GM21786 (cell line): ENCODE results near the gene CEP57L1.
"Not testable (repeated sequence)": the region's sequence is repeated elsewhere in the genome, so short reads cannot be mapped to it uniquely, and the experiment has no call there.

Source experiments
- ATAC-seq: cut with Tn5 transposase; IDR thresholded peaks from one replicate; pipeline ENCODE4 v1.9.1; 2021; ENCODE audit not compliant: unreplicated experiment

CEP57L1 gene

DNA sequence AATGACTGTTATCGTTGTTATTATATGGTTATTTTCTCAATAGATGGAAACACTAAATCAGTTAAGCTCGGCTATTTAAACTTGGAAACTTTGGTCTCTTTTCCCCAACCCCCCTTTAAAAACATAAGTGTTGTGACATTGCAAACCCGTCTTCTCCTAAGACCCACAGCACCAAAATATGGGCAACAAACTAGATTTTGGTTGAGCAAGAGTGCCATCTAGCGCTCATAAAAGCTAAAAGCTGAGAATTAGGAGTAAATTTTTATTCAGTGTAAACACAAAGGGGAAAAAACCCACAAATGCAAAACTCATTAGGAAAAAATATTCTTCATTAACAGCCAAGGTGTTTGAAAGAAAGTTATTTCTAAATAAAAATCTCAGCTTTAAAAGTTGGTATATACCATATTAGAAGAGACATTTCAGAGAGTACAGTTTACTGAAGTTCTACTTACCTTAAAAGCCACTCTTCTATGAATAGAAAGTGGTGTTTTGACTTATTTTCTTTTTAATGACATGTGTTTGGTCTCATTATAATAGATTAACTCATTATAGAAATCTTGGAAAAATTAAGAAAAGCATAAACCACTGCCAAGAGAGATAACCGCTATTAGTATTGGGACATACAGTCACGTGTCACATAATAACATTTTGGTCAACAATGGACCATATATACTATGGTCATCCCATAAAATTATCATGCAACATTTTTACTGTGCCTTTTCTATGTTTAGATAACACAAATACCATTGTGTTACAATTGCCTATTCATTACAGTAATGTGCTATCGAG, 21.8 kb upstream of the CEP57L1 start:
- no peak for ATAC-seq

DNA sequence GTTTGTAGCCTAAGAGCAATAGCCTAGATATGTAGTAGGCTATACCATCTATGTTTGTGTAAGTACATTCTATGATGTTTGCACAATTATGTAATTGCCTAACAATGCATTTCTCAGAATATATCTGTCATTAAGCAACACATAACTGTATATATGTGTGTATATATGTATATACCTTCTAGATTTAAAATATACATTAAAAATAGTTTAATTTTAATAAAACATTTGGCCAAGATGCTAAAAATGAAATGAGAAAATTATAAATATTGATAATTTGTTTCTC, 21.2 kb upstream of the CEP57L1 start:
- no peak for ATAC-seq

DNA sequence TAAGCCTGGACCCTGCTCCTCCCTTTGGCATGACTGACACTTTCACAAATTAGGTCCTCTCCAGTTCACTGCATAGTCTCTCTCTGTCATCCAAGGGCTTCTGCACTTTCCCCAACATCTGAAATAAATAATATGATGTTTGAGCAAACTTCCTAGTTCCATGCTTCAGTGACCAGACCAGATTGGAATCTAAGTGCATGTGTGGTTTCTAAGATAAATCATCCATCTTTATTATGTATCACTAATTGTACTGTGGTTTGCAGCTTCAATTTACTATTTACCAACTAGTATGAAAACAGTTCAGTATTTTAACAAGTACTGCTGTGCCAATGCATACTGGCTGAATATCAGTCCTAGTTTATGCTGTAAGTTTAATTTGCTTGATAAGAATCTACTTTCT, 19.4 kb upstream of the CEP57L1 start:
- no peak for ATAC-seq

DNA sequence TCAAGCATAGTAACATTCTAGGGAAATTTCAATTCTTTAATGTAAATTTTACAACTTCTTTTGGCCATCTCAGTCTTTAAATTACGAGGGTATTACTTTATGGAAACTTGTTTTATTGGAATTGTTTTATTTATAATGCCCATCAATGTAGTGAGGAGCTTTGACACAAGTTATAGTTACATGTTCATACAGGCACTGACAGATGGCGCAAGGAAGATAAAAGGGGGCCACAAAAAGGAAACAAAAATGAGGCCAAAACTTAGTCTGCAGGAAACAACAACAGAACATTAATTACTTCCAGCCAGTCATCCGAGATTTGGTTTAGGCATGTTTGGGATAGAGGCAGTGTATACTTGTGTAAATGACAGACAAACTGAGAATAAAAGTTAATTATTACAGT, 18.9 kb upstream of the CEP57L1 start:
- no peak for ATAC-seq

DNA sequence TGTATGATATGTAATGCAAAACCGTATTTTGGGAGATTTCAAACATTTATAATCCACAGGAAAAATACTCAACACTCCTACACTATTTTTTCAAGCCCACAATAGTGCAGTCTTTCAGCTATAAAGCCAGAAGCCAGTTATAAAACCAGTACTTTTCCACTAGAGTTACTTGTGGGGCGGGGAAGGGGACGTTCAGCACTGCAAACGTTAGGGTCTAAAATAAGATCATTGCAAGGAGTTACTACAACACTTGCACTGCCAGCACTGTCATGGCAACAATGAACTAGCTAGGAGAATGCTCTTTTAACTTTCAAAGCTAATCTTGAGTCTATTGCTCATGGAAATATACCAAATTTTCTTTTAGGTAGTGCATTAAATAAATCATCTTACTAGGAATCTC, 15.3 kb upstream of the CEP57L1 start:
- no peak for ATAC-seq

DNA sequence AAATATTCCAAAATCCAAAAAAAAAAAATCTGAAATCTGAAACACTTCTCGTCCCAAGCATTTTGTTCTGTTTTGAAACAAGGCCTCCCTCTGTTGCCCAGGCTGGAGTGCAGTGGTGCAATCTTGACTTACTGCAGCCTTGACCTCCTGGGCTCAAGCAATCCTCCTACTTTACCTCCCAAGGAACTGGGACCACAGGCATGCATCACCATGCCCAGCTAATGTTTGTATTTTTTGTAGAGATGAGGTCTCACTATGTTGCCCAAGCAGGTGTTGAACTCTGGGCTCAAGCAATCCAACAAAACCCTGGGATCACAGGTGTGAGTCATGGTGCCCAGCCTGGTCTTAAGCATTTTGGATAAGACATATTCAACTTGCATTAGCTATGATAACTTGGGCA, 14.3 kb upstream of the CEP57L1 start:
- no peak for ATAC-seq

DNA sequence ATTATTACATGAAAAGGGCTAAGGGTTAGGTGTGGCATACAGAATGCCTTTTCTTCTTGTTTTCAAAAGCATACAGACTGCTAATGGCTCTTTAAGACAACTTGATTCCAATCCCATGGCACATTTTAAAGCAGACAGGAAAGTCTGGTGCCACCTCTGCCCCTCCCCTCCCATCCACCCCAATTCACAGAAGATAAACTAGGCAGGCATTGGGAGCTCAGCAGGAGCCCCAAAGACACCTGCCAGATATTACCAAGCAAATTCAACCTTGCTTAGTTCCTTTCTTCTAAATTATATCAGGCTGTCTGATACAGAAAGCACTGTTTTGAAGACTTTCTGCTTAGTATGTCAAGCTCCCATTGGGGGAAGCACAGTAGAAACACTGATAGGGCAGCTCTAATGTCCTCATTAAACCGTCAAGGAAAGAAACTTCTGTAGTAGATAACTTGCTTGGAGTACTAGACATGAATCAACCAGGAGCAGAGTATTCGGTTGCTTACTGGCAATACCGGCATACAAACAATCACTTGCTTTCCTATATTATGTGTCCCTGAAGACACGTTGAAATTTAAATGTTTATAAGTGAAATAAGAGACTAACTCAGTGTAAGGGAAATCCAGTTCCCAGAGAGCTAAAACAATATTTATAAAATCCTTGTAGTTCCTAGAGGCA, 13.7 kb upstream of the CEP57L1 start:
- no peak for ATAC-seq

DNA sequence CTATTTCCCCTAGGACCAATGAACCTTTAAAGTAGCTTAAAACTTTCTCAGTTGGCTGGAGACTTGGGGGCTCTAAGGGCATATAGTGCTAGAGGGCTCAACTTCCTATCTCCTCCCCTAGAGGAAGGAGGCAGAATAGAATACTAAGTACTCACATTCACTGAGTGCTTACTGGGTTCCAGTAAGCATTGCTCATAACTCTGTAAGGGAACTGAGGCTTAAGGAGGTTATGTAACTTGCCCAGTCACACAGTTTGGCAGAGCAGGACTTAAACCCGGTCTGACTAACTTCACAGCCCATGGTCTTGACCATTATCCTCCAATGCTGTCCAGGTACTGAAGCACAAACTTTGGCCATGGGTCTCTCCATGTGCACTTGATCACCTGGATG, 13.1 kb upstream of the CEP57L1 start:
- ATAC-seq, result no peak

DNA sequence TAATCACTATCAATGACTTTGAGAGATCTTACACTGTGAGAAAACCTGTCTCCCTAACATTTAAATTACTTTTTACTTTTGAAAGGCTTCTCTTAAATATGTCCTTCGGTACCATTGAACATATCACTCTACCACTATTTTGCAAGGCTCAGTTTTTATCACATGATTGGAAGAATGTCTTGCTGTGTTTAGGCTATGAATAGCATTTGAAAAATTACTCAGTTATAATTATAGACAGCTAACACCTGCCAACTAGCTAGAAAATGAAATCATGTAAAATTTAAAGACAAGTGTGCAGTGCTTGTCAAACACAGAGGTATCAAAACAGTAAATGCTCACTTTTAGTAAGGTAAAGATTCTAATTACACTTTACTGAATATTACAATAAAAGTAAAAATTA, 11.7 kb upstream of the CEP57L1 start:
- ATAC-seq, result no peak

DNA sequence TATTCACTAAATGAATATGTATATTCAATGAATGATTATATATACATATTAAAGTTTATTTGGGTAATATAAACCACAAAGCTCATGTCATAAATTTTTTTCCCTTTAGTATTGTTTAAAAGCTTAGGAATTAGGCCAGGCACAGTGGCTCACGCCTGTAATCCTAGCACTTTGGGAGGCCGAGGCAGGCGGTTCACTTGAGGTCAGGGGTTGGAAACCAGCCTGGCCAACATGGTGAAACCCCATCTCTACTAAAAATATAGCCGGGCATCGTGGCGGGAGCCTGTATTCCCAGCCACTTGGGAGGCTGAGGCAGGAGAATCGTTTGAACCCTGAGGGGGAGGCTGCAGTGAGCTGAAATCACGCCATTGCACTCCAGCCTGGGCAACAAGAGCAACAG, 11.2 kb upstream of the CEP57L1 start:
- ATAC-seq, result not testable (repeated sequence)

DNA sequence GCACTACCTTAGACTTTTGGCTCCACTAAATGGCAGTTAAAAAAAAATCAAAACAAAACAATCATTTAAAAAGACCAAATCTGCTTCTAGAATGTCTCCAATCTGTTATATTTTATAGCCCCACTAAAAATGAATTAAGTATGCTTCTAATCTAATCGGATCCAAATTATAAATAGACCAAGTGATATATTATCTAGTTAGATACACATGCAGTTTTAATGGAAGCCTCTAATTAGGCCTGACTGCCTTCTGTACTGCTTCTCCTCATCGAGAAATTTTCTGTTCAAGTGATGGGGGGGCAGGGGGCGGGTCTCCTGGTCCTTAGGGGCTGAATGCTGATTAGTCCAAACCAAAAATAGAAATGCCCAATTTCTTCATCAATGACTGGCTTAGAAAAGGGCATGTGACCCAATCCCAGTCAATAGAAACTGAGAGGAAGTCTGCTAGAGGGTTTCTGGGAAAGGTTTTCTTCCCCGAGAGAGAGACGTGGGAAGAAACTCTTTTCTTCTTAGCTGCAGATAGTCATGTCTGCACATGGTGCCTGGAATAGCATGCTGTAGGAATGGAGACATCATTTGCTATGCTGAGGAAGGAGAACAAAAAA, 7.5 kb upstream of the CEP57L1 start:
- no peak for ATAC-seq

DNA sequence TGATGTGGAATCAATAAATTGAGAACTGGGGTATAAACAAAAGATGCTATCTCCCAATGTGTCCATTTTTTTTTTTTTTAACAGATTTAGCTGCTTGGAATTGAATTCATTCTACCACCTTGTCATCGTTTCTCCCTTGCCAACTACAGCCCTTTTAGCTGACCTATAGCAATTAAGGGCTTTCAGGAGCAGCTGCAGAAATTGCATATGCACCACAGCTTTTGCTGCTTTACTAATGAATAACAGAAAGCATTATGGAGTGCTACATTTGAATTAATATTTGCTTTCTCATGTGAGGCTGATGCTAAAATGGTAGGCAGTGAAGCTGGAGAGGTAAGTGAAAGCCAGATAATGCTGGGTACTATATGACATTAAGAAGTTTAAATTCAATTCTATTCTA, 6.3 kb upstream of the CEP57L1 start:
- ATAC-seq, result no peak

DNA sequence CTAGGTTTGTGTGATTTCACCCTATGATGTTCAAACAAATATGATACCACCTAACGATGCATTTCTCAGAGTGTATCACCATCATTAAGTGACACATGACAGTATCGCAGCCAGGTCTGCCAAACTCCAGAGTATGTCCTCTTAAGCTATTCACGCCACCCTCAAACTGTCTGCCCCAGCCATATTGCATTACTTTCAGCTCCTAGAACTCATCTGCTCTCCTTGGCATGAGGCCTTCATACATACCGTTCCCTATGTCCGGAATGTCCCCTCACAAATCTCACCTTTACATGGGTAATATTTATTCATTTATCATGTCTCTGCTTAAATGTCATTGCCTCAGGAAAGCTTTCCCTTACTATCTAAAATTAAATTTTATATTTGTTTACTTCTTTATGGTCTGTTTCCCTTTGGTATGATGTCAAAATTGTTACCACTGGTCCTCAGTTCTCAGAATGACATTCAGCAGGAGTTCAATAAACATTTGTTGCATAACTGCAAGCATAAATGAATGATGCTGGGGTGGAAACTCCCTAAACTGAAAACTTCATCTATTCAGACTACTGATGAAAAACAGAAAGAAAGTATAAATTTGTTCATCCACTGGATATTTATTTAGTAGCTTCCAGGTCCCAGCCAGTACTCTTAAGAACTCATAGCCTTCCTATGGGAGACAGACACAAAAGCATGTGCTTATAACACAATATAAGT, 3.8 kb upstream of the CEP57L1 start:
- ATAC-seq, result no peak

DNA sequence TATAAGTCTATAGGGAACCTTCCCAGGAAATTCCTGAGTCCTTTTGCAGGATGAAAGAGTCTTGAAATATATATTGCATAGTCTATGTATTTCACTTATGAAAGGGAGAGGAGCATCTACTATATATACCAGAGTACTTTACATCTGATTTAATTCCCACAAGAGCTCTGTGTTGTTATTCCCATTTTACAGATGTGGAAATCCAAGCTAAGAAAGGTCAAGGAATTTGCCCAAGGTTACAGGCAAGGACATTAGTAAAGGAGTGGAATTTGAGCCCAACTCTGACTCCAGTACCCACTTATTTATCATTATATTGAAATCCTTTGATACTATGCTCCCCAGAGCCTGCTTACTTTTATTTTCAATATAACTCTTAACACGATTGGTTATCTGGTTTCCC, 3.2 kb upstream of the CEP57L1 start:
- no peak for ATAC-seq

DNA sequence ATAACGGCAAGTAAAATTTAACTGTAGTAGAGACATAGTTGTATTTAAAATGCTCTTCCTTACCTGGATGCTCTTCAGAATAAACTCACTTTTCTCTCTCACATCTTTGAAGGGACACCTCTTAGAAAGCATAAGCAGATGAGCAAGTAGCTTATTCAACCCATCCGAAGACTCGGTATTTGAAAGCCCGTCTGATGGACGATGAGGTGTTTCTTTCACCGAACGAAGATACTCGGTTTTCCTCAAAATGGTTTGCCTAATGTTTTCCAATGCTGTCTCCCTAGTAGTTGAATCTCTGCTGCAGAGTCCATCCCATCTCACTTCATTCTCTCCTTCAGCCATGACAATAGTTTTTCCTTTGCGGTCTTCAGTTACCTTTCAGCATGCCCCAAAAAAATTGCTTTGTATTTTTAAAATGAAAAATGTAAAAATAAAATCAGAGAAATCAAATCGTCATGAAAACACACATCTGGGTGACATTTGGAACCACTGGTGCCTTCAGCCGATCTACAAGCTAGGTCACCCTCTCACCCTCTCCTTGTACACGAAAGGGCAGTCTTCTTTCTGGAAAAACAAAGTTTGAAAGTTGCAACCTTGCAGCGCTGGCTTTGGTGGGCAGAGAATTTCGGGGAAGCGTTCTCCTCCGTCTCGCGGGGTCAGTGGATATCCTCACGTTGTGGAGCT, 1.4 kb upstream of the CEP57L1 start:
- ATAC-seq, result no peak

DNA sequence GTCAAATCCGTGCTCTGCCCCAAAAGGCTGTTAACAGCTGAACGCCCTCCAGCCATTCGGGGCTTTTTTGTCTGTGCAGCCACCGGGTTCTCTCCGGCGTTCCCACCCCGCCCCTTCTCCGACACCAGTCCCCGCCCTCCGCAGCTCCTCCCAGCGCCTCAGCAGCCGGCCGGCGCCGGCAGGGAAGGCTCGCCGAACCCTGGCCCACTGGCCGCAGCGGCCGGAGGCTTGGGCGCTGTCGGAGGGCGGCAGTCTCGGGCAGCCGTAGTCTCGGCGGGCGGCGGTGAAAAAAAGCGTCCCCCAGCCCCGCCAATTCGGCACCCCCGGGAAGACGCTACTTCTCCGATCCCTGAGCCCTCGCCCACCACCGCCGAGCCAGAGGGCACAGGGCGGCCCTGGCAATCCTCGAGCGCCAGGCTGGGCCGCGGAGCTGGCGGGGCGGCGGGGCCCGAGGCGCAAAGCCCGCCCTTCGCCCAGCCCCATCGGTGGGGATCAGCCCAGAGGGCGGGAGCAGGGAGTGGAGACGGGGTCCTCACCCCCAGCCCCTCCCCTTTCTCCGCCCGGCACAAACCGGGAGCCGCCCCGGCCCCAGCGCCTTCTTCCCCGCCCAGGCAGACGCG, 781 bp upstream of the CEP57L1 start, which contains the start of gene SESN1:
Gene SESN1, minus strand, starts transcription at position 431 of the 620 bp plus-strand sequence. CDS start 773 bp downstream, outside the sequence.
- peak; percentile 57 for ATAC-seq

DNA sequence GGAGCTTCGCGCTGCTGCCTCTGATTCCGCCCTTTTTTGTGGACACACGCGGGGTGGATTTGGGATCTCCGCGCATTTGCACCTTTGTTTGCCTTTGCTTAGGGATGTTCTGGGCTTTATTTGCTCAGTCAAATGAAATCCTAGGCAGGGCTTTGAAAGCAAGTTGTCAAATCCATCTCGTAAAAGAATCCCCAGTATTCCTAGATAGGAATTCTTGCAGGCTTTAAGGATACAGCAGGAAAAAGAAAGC, 453 bp downstream of the CEP57L1 start:
- ATAC-seq, result no peak

DNA sequence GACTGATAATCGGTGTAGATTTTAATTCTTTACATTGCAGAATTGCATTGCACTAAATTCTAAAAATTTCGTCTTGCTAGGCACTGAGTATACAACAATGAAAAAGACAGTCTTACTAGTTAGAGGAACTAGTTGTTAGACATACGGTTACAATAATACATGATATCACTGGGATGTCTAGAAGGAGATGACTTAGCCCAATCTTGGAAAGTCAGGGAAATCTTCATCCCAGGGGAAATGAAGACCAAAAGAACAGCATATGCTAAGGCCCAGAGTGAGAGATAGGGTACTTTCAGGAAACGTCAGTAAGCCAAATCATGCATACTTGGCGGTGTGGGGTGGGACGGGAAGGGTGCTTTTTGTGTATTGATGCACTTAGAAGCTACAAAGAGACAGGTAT, 901 bp downstream of the CEP57L1 start:
- no peak for ATAC-seq

DNA sequence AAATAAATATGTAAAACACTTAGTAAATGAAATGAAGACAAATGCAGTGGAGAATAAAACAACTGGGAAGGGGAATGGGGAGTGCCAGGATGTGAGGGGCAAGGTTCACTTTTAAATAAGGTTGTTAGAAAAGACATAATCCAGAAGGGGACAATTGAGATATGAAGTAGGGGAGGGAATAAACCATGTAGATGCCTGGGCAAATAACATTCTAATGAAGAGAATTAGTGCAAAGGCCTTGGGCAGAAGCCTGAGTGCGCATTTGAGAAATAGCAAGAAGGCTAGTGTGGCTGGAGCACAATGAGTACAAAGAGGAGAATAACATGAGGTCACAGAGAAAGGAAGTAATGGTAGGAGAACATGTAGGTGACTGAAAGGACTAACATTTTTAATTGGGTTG, 2.4 kb downstream of the CEP57L1 start:
- no peak for ATAC-seq

DNA sequence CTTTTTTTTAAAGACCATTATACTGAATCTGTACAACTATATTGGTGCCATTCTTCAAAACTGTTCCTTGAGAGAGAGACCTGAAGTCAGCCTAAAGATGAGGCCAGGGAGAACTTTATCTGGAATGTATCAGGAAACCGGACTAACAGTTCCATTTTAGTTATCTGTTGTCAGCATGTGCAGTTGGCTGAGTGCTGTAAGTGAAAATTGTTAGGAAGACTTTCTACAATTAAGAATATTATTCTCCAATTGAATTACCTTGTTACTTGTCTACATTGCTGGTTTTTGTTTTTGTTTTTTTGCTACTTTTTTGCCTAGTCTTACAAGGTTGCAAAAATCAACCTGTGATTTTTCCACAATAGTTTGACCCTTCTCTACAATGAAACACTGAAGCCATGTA, 7.5 kb downstream of the CEP57L1 start:
- no peak for ATAC-seq

DNA sequence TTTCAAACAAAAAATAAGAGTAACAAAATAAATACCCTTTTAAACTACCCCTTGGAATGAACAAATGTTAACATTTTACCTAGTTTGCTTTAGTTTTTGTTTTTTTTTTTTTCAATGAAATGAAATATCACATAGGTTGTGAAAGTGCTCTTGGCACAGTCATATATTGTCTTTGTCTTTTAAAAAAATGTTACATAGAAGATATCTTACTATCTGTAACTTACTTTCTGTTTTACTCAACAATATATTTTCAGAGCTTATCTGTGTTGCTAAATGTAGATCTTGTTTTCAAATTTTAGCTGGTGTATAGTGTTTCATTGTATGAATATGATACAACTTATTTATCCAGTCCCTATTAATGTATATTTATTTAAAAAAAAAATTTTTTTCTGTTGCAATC, 8.6 kb downstream of the CEP57L1 start:
- ATAC-seq, result peak; percentile 82
